HG03575 (cell line): ENCODE data around the gene TMIGD3.

ENCODE experiments used
- ATAC-seq: cut with Tn5 transposase; IDR thresholded peaks from one replicate; pipeline ENCODE4 v1.9.1; 2021; ENCODE audit not compliant: unreplicated experiment, insufficient number of reproducible peaks, low FRiP score; ENCODE audit errors: extremely low read depth

The TMIGD3 gene

DNA sequence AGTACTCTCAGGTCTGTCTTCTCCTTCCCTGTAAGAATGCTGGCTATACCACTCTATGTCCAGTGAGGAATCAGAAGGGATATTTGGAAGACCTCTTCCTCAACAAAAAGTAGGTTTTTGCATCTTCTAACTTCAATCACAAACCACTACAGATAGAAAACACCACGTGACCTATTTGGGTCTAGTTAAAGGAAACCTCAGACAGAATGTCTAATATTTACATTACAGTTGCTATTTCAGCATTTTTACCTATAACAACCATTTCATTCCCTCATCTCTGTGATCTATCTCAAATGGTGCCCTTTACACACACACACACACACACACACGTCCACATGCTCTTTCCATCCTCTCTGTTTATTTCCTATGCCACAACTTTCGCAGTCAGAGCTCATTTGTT is 7.9 kb upstream of the TMIGD3 start:
- no peak for ATAC-seq

DNA sequence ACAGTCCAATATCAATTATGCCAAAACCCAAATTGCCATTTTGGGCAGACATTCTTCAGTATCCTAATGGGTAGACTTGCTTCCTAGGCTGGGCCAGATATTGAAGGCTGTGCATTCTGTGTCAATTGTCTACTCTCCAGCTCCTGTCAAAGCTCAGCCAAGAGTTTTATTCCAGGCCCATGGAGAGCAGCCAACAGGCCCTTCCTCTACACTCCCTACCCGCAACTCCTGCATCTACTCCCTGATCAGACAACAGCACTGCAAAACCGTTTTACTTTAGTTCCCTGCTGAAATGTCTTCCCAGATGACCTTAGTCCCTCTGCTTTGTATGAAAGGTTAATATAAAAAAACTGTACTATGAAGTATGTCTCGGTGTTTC is 6.6 kb upstream of the TMIGD3 start:
- ATAC-seq: no peak

DNA sequence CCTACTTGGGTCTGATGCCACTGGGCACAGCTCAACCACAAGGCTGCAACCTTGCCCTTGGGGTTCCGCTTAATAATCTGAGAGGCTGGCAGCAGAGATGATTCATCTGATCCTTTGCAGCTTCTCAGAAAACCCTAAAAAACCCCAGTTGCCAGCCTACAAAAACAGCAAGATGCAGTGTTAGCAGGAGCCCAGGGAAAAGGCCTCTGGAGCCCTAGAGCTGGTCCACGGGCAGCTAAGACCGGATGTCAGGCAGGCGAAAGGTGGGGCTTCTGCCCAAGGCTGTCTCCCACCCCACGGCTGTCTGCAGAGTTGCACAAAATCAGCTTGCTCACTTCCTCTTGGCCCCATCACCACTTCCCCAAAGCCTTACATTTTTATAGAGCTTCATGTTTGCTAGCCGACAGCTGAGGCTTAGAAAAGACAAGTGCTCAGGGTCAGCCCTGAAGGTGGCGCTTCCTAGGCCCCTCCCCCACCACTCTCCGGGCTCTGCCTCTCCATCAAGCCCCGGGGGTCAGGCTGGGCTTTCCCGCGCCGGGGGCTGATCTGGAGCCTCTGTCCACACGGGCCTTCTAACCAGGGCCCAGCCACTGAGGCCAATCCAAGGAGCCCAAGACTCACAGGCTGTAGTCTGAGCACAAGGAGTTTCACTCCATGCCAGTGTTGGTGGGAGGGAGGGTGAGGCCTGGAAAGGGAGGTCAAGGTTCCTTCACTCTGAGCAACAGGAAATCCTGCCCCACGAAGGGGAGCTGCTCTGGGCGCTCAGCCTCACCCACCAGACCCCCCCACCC is 4.2 kb upstream of the TMIGD3 start:
- ATAC-seq: no peak

DNA sequence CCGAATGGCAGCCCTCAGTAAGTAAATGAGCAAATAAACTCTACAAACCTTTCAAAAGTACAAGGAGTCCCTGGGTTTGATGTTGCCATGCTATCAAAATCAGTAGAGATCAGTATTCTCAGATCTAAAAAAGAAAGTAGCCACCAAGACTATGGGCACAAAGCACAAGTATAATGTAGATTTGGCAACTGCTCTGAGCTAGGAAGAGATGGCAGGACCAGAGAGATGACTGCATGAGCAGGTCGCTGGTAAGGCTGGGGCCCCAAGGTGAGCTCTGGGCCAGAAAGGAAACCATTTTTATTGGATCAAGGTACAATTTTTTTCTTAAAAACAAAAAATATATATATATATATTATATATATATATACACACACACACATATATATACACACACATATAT is 3.1 kb upstream of the TMIGD3 start:
- no peak for ATAC-seq

DNA sequence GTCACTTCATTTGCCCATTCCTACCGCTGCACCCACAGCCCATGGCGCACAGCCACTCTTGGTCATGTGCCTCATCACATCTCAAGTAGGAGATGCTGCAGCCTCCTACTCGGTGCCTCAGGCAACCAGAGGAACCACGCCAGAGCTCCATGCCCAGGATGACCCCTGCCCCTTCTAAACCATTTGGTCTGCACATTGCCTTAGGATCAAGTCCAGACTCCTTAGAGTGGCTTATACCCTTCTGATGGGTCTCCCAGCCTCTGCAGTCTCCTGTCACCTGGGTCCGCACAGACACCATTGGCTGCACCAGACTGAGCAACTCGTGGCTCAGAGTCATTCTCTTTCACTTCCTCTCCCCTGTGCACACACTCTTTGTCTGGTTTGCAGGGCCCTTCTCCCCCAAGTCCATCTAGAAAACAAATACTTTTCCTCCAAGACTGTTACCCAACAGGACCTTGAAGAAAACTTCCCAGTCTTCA is 2.2 kb upstream of the TMIGD3 start:
- peak; percentile 51 for ATAC-seq

DNA sequence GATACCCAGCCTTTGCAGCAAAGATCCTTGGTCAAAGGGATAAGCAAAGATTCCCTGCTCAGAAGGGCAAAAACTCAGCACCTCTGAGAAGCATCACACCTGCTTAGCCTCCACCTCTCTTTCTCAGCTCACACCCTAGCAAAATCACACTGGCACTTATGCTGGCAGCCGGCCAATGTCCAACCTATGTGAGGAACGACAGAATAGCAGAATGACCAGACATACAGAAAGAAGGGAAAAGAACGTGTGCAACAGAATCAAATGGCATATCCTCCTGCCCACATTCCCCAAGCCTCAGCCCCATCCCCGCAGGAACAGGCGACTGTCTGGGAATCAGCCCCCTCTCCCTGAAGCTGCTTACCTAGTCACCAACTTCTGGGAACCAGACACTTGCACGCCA is 664 bp upstream of the TMIGD3 start:
- no peak for ATAC-seq

DNA sequence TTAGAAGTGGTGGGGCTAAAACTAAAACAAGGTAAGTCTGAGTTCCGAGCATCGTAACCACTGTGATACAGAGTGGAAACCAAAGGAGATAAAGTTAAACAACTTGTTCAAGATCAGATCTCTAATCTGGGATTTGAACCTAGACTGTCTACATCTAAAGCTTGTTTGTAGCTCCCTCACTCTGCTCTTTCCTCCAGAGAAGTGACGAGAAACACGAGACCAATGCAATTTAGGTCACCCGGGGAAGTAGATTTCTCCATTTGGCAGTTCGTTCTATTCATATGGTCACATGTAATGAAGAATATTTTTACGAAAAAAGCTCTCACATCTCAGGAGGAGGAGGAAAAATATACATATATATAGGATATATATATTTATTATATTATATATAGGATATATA is 1.8 kb downstream of the TMIGD3 start:
- ATAC-seq: no peak

DNA sequence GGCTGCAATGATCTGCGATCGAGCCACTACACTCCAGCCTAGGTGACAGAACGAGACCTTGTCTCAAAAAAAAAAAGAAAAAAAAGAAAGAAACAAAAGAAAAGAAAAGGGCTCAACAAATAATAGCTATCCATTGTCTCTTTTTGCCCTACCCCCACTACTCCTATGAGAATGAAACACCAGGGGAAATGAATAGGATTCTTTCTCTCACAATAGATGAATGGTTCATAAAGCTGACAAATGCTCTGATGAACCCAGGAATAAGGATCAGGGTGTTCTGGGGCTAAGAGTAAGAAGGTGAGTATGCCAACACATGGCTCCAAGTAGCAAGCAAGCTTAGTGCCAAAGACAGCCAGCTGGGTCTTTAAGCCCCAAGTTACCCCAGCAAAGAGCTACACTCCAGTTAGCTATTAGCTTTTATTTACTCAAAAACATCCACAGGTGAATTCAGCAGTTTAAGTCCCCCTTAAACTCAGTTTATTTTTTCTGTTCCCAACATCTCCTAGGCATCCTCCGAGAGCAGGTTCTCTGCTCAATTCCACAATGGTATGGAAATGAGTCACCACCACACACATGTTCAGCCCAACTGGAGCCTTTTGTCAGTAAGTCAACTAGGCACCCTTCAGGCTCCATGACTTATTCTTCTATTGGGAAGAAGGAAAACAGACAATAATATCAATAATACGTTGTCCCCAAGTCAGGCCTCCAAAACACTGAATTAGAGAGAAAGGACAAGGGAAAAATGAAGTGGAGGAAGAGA is 4.2 kb downstream of the TMIGD3 start:
- no peak for ATAC-seq

DNA sequence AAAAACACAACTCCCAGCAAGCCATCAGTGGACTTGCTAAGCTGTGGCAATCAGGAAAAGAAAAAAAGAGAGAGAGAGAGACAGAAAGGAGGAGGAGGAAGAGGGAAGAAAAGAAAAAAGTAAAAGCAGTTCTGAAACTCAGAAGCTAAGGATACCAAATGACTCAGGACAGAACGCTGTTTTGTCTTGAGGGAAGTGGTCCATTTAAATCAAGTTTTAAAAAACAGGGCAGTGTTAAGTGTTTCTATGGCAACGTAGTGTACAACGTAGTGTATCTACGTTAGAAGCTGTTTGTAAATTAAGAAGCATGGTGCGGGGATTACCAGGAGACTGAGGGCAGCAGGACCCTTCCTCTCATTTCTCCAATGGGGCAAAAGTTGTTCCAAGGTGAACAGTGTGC is 5.8 kb downstream of the TMIGD3 start:
- ATAC-seq: no peak

DNA sequence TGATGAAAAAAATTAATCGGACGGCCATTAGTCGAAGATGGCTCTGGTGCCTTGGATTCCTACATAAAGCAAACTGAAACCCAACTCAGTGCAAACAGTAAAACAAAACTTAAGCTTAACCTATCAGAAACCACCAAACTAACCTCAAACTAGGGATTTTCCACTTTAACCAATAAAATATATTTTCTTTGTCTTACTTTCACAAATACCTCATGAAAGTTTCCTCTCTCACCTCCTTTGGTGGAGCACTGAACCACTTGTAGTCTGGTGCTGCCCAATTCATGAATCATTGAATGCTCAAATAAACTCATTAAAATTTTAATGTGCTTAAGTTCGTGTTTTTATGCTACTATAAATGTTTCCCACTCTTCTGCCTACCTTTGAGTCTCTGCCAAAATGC is 7.0 kb downstream of the TMIGD3 start:
- ATAC-seq: no peak

DNA sequence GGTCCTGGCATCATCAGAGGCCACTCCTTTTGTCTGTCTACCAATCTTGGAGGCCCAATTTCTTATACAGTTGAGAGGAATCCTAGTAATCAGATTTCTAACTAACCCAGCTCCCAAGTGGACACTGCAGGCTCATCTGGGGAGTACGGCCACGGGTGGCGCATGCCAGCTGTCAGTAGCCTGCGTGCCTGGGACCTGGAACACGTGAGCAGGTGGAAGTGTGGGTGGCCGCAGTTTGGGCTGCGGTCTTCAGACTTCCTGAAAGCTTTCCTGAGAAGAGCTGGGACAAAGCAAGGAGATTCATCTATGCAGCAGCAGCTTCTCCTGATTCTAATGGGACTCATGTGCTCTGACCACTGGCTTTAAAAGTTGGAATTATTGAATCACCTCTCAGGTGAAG is 12.4 kb downstream of the TMIGD3 start:
- no peak for ATAC-seq

DNA sequence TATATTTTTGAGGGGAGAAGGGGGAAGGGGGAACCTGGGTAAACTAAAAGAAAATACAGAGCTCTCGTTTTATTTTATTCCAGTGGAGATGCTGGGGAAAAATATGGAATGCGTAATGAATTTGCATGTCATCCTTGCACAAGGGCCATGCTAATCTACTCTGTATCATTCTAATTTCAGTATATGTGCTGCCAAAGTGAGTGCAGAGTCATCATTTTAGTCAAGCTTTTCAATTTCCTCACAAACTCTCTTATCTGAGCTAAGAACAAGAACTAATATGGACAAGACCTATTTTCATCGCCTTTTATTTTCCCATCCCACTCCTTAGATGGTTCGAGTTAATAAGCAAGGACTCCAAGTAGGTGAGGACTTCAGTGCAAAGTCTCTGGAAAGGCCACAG is 13.2 kb downstream of the TMIGD3 start:
- no peak for ATAC-seq

DNA sequence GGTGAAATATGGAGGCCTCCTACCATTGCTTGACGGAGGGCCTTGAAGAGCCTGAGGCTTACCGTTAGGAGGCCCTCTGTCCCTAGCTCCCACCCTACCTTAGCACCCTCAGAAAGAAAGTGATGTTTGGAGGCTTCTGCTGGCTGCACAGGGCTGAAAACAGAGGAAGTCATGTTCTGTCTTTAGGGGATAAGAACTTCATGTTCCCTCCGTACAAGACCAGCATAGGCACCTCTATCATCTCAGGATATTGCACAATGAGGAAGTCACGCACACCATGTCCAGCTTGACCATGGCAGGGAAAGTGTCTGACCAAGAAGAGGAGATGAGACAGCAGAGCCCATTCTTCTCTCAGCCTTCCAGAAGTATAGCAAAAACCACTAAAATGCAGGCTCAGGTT is 13.8 kb downstream of the TMIGD3 start:
- no peak for ATAC-seq

DNA sequence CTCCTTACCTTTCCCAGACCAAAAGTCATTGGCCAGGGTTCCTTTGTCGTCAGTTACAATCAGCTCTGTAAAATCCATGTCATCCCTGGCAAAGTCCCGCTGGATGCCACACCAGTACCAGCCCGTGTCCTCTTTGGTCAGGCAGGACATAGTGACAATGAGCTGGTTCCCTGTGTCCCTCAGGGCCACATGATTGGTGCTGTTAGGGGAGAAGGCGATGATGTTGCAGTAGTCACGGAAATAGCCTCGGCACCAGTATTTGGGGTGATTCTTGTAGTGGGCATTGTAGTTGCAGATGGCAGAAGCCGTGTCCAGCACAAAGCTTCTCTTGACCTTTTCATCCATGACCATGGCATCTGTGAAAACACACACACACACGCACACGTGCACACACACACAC is 14.8 kb downstream of the TMIGD3 start:
- no peak for ATAC-seq

DNA sequence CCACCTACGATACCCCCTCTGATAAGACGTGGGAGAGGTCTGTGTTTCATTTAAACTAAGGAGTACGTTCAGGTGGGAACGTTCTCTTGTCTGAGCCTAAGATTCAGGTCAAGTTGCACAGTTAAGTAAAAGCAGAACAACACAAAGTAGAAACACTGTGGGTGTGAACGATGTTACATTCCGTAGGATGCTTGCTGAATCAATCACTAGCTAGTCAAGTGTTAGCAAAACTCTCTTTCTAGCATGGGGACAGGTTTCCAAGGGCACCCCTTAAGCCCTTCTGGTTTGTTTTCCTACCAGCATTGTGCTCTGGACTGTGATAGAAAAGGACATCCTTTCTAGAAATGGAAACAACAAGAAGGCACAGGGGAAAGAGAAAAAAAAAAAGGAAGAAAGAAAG is 16.3 kb downstream of the TMIGD3 start:
- no peak for ATAC-seq

DNA sequence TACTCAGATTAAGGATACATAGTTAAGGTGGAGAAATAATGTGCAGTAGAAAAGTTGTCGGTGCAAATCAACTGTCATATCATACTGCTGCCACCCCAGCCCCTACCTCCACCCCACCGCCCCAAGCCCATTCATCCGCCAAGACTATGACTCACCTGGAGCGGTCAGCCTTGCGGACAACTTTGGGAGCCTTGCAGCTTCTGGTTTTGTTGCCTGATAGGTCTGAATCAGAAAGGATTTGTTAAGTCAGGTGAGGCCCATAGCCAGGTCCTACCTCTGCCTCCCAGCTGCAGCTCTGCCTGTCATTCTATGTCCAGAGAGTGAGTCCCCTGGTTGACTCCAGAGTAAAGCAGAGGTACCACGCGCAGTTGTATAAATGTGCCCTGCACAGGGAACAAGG is 17.0 kb downstream of the TMIGD3 start:
- no peak for ATAC-seq

DNA sequence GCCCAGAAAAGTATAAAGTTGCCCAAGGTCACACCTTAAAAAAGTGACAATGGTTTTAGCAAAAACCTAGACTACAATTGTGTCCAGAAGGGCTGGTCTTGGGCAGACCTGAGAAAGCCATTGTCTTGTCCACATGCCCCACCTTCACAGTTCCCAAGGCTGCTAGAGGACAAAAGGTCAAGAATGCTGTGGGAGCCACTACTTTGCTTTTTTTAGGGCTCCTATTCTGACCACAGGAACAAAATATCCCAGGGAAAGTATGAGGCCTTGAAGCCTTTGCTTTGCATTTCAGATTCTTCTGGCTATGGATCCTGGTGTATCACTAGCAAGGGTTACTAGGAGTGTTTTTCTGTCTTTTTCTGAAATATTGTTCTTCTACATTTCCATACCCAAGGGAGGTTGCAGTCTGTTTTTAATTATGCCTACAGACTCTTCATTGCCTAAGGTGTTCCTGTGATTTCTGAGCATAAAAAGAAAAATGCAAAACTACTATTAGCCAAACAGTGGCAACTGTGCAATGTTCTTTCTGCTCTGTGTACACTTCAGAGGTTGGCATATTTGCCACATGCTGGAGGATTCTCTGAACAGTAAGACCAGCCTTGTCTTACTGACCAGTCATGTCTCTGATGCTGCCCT is 18.9 kb downstream of the TMIGD3 start:
- no peak for ATAC-seq

DNA sequence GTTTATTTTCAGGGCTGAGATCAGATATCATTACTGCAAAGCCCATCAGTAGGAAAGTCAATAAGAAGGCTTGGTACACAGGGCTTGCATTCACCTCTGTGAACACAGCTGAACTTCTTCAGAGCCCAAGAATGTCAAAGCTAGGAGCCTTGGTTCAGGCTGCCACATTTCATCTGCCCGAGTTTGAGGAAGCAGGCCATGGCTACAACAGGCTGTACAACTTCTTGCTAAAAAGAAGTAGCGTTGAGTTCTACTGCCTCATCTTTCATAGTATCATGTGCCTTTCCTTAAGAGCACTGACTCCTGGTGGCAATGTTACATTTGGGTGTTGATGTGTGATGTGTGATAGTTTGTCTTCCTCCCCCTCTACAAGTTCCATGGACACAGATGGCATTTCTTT is 19.6 kb downstream of the TMIGD3 start:
- no peak for ATAC-seq

DNA sequence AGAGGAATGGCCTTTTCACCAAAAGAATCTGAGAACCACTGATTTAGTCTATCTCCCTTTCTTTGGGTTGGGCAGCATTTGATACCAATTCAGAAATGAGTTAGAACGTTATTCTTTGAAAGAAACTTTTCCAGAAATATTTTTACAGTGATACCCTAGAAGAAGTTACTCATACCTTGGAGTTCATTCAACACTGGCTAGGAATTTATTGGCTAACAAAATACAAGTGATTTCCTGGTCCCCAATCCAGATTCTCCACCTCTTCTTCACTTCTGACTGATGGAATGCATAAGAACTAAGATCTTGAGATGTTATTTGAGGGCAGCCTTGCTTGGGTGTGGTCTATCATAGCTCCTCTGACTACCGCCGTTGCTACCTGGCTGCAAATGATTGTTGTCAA is 20.3 kb downstream of the TMIGD3 start:
- no peak for ATAC-seq
